Activated B cell treated with CpG ODN at 0.5 μM for 24 hours (primary cell): ENCODE data around the gene ATAD3A. TPM values are rescaled to one million over a fixed set of nuclear protein-coding genes. Genes with fewer than 3 reads are reported as not detected.
A peak's percentile ranks its signal among the peaks of the same experiment; 100 is the strongest.
"Not testable (repeated sequence)": the region's sequence is repeated elsewhere in the genome, so short reads cannot be mapped to it uniquely, and the experiment has no call there.

Source experiments
- ATAC-seq: fragments of 200-7000 bp; cut with Tn5 transposase; one replicate; pipeline ENCODE4 v1.10.0; 2021; ENCODE audit warnings: low read depth, mild to moderate bottlenecking, moderate library complexity
- CTCF ChIA-PET: fragments of 350-600 bp; sonication (Branson Sonifier 250); formaldehyde crosslinking; loops from one replicate; lab custom pipeline; 2021; ENCODE audit warnings: antibody characterized with exemption; lab: Charles Lee
- POLR2A ChIA-PET: fragments of 350-600 bp; sonication (Branson Sonifier 250); formaldehyde crosslinking; loops from one replicate; lab custom pipeline; 2021; ENCODE audit warnings: antibody characterized with exemption; lab: Charles Lee
- DNase-seq: peaks from one replicate; pipeline ENCODE4 v3.0.0; 2022
- H3K27ac Mint-ChIP-seq: one replicate; pipeline ENCODE4 v1.8.0; 2020; ENCODE audit warnings: mixed read lengths
- H3K27me3 Mint-ChIP-seq: one replicate; pipeline ENCODE4 v1.8.0; 2021; ENCODE audit warnings: mixed read lengths
- H3K36me3 Mint-ChIP-seq: one replicate; pipeline ENCODE4 v1.8.0; 2021; ENCODE audit warnings: low read depth, mixed read lengths
- H3K4me1 Mint-ChIP-seq: one replicate; pipeline ENCODE4 v1.8.0; 2021; ENCODE audit warnings: mixed read lengths
- H3K4me3 Mint-ChIP-seq: one replicate; pipeline ENCODE4 v1.8.0; 2020; ENCODE audit warnings: mild to moderate bottlenecking, mixed read lengths
- H3K9me3 Mint-ChIP-seq: one replicate; pipeline ENCODE4 v1.8.0; 2020; ENCODE audit warnings: mixed read lengths
- intact Hi-C: fragments of 100-400 bp; cut with micrococcal nuclease; formaldehyde crosslinking; loops from one replicate; pipeline ENCODE4 v1.15.1; 2024
- total RNA-seq: library from RNA; stranded (reverse); gene quantifications from 2 replicates; pipeline ENCODE4 v1.2.3, GENCODE V29; 2022
- TF ChIP-seq, protein P1 (sequence below): fragments of 200-600 bp; IDR thresholded peaks from one replicate; pipeline ENCODE4 v1.8.0; 2022; ENCODE audit warnings: antibody characterized with exemption, mild to moderate bottlenecking

ATAD3A gene
- total RNA-seq, 1 donor from 2014 or later = 32.4 TPM

DNA sequence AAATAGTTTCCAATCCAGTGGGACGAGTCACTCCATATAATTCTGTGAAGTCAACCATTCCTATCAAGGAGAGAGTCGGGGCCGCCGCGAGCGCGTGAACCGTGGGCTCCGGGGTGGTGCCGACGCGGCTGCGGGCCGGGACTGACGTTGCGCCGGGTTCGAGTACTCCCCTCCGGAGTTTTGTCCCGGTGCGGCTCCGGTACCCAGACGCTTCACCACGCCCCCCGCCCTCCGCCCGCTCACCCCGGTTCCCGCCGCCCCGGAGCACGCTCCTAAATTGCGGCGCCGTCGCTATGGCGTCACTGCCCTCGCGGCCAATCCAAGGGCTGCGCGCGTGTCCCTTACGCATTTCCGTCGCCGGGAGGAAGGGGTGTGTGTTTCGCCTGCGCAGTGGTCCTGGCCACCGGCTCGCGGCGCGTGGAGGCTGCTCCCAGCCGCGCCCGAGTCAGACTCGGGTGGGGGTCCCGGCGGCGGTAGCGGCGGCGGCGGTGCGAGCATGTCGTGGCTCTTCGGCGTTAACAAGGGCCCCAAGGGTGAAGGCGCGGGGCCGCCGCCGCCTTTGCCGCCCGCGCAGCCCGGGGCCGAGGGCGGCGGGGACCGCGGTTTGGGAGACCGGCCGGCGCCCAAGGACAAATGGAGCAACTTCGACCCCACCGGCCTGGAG lies 40.4 kb upstream of the ATAD3A start, which contains the start of gene ATAD3B:
Gene ATAD3B, plus strand, starts transcription at position 377 of the 664 bp plus-strand sequence. Its CDS starts 120 bp downstream, at position 497.
- H3K4me3 Mint-ChIP-seq = peak within 1 kb of the TSS; percentile 90
- POLR2A ChIA-PET = no interaction called here
- TF ChIP-seq, protein P1, sequence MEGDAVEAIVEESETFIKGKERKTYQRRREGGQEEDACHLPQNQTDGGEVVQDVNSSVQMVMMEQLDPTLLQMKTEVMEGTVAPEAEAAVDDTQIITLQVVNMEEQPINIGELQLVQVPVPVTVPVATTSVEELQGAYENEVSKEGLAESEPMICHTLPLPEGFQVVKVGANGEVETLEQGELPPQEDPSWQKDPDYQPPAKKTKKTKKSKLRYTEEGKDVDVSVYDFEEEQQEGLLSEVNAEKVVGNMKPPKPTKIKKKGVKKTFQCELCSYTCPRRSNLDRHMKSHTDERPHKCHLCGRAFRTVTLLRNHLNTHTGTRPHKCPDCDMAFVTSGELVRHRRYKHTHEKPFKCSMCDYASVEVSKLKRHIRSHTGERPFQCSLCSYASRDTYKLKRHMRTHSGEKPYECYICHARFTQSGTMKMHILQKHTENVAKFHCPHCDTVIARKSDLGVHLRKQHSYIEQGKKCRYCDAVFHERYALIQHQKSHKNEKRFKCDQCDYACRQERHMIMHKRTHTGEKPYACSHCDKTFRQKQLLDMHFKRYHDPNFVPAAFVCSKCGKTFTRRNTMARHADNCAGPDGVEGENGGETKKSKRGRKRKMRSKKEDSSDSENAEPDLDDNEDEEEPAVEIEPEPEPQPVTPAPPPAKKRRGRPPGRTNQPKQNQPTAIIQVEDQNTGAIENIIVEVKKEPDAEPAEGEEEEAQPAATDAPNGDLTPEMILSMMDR = no peak
- H3K9me3 Mint-ChIP-seq = peaks cover 2% of the 10 kb centered on the region
- intact Hi-C loops = loop anchor here (1.0 to 2.0 kb wide), 6 partner anchors 33 to 144 kb away; partner anchors contain the start of genes AURKAIP1, CCNL2, MIB2 and MRPL20
- CTCF ChIA-PET = no interaction called here
- DNase-seq (peak; percentile 84), ATAC-seq (peak; percentile 95)
- H3K27me3 Mint-ChIP-seq = no peaks in the 10 kb centered on the region
- H3K4me1 Mint-ChIP-seq = peaks cover 25% of the 10 kb centered on the region
- H3K36me3 Mint-ChIP-seq = peaks cover 5% of the 10 kb centered on the region
- H3K27ac Mint-ChIP-seq = peak within 1 kb of the TSS; percentile 82

DNA sequence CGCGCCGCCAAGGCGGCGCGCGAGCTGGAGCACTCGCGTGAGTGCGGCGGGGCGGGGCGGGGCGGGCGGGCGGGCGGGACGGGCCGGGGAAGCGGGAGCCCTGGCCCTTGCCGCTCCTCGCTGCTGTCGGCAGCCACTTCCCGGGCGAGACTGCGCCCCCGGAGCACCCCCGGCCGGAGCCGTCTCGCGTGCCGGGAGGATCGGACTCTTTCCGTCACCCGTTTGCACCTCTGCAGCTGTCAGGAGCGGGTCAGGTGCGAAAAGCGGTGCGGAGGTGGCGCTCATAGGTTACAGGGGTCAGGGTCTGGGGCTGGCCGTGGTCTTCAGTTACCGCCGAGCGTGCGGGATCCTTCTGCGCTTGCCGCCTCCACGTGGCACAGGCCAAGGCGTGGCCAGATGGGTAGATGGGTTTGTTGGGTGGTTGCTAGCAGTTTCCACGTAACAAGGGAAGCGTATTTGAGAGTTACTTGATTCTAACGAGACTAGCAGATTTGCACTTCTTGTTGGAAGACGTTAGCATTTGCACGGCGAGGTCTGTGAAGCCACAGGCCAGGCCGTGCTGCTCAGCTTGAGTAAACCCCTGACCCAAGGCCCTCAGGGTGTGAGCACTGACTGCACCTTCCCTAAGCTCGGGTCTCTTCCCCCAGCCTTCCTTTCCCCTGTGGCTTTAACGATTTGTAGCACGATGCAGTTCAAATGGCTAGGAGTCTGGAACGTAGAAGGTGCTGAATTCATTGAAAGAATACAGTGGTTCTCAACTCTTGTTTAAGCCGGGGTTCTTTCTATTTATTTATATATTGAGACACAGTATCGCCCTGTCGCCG lies 39.7 kb upstream of the ATAD3A start:
- intact Hi-C loops, POLR2A ChIA-PET, H3K36me3 Mint-ChIP-seq, H3K27me3 Mint-ChIP-seq, H3K9me3 Mint-ChIP-seq, CTCF ChIA-PET: not testable (repeated sequence)
- DNase-seq (peak; percentile 25), ATAC-seq (peak; percentile 18)
- H3K27ac Mint-ChIP-seq = peak overlapping the region; percentile 65
- peaks cover 25% of the 10 kb centered on the region for H3K4me1 Mint-ChIP-seq
- peak overlapping the region; percentile 76 for H3K4me3 Mint-ChIP-seq

DNA sequence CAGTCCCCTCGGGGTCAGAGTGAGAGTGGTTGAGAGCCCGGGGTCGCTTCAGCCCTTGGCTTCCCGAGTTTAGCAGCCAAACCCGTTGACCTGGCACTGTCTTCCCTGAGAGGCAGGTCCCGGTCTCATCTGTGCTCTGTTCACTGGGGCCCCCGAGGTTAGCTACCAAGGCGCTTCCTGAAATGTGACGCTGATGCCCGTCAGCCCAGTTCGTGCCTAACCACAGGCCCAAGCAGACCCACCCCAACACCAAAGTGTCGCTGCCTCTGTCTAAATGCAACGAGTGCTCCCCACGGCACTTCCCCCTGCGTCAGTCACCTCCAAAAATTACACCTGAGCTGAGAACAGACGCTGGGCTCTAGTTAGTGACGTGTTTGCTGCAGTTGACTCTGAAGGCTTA lies 36.0 kb upstream of the ATAD3A start:
- H3K4me3 Mint-ChIP-seq, DNase-seq, H3K9me3 Mint-ChIP-seq, H3K27ac Mint-ChIP-seq, H3K27me3 Mint-ChIP-seq, intact Hi-C loops, POLR2A ChIA-PET, ATAC-seq, CTCF ChIA-PET: not testable (repeated sequence)
- Mint-ChIP-seq H3K36me3 (peaks cover 35% of the 10 kb centered on the region), H3K4me1 (peaks cover 20% of the 10 kb centered on the region)

DNA sequence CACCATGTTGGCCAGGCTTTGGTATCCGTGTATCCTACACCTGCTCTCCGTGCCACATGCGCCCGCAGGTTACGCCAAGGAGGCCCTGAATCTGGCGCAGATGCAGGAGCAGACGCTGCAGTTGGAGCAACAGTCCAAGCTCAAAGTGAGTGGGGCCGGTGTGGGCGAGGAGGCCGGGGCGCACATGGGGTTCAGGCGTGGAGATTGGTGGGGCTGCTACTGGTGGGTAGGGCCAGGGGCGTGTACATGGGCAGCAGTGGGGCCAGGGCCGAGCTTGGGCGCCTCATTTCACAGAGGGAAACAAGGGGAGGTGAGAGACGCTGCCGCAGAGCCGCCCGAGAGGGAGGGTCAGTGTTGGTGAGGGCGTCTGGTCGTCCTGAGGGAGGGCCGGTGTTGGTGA lies 34.8 kb upstream of the ATAD3A start:
- H3K4me3 Mint-ChIP-seq = no peak overlapping the region
- peaks cover 37% of the 10 kb centered on the region for H3K36me3 Mint-ChIP-seq
- ATAC-seq (no peak), DNase-seq (no peak)
- TF ChIP-seq, protein P1 = no peak
- H3K4me1 Mint-ChIP-seq = peaks cover 18% of the 10 kb centered on the region
- CTCF ChIA-PET = no interaction called here
- POLR2A ChIA-PET = no interaction called here
- intact Hi-C loops = no loop called here
- H3K27ac Mint-ChIP-seq = no peak overlapping the region
- no peaks in the 10 kb centered on the region for H3K9me3 Mint-ChIP-seq
- no peaks in the 10 kb centered on the region for H3K27me3 Mint-ChIP-seq

DNA sequence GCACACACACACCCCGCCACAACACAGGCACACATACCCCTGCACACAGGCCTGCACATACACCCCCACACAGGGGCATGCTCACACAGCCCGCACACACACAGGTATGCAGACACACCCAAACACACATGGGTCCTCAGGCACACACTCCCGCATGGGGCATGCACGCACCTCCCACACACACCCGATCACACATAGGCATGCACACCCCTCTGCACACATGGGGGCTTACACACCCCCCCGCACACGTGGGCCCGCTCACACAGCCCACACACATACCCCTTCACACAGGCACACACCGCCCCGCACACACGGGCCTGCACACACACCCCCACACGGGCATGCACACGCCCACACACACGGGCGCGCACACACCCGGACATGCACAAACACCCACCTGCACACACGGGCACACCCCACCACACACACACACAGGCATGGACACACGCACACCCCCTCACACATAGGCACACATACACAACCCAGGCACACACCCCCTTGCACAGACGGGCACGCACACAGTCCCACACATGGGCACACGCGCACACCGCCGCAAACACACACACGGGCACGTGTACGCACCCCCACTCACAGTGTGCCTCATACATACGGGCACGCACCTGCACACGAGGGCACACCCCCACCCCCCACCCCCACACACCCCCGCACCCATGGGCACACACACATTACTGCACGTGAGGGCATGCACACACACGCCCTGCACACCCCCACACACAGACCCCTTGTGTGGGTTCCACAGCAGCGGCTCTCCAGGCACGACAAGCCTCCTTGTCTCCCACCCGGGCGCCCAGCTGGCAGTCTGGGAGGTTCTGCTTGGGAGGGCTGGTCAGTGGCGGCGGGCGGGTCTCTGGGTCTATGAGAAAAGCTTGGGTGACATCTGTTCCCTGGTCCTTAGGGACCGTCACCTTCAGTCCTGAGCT lies 32.1 kb upstream of the ATAD3A start:
- Mint-ChIP-seq H3K4me3 (no peak overlapping the region), H3K4me1 (peaks cover 4% of the 10 kb centered on the region), H3K9me3 (no peaks in the 10 kb centered on the region), H3K27ac (no peak overlapping the region), H3K36me3 (peaks cover 53% of the 10 kb centered on the region), H3K27me3 (no peaks in the 10 kb centered on the region)
- intact Hi-C loops = no loop called here
- ChIA-PET CTCF (no interaction called here), POLR2A (no interaction called here)
- TF ChIP-seq, protein P1 = no peak
- ATAC-seq (no peak), DNase-seq (no peak)

DNA sequence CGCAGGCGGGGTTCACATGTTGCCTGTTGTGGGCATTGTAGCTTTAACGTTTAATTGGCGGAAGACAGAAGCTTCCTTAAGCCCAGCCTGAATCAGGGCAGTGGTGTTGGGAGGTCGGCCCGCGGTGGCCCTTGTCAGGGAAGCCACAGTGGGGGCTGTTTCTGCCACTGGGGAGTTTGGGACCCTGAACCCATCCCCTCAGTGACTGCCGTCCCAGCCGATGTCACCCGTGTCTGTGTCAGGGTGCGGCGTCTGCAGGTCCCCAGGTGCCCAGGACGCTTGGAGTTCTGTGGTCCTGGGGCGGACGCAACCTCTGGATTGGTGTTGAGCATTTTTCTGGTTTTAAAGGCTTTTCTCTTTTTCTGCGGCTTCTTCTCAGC lies 31.5 kb upstream of the ATAD3A start:
- H3K27me3 Mint-ChIP-seq, H3K4me3 Mint-ChIP-seq, H3K4me1 Mint-ChIP-seq, CTCF ChIA-PET, H3K27ac Mint-ChIP-seq, POLR2A ChIA-PET, DNase-seq, intact Hi-C loops, ATAC-seq, H3K9me3 Mint-ChIP-seq: not testable (repeated sequence)
- peaks cover 53% of the 10 kb centered on the region for H3K36me3 Mint-ChIP-seq

DNA sequence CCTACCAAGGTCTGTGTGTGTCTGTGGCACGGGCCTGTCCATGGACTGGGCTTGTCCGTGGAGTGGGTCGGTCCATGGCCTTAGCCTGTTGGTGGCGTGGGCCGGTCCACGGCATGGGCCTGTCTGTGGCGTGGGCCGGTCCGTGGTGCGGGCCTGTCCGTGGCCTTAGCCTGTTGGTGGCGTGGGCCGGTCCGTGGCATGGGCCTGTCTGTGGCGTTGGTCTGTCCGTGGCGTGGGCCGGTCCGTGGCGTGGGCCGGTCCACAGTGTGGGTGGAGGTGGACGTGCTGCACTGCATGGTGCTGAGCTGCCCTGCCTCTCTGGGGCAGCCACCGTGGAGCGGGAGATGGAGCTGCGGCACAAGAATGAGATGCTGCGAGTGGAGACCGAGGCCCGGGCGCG lies 30.2 kb upstream of the ATAD3A start:
- DNase-seq, ATAC-seq, H3K4me3 Mint-ChIP-seq, H3K4me1 Mint-ChIP-seq, H3K27me3 Mint-ChIP-seq, CTCF ChIA-PET, POLR2A ChIA-PET, H3K9me3 Mint-ChIP-seq, H3K27ac Mint-ChIP-seq, intact Hi-C loops: not testable (repeated sequence)
- H3K36me3 Mint-ChIP-seq = peaks cover 56% of the 10 kb centered on the region
